SW 1271 (cell line): ENCODE measurements around the gene POLN.

Experiments used
- DNase-seq, 2 experiments: peaks; one replicate each; lab custom pipeline; 2025; lab: John Stamatoyannopoulos, UW

POLN gene

DNA sequence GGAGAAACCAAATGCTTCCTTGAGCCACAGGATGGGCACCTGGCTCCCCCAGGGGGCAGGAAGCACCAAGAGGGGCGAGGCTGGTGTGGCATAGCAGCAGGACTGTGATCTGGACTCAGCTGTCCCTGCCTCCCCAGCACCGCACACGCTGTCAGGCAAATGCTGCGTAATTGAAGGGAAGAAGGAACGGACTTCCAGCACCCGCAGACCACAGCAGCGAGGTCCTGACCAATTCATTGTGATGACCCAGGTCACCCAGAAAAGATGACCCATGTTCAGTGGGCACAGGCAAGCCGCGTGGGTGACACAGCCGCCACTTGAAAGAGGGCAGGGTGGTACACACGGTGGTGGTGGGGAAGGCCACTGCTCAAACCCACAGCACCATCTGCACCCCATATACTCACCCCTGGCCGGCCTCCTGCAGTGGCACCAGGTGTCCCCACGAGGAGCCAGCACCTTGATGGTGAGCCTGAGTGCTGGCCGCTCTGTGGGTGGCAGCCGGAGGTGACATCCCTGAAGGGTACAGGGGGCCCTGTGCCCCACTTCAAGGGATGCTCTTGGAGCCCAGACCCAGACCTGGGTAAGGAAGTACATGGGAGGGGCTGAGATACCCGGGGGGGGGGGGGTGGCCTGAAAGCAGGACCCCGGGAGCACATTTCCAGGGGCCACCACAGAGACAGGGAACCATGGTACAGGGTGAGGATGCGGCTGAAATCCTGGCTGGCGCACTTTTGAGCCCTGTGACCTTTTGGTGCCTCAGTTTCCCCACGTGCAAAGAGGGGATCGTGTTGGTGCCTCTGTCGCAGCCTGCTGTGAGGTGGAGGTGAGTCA, 171.3 kb downstream of the POLN start:
- DNase-seq = no peak

DNA sequence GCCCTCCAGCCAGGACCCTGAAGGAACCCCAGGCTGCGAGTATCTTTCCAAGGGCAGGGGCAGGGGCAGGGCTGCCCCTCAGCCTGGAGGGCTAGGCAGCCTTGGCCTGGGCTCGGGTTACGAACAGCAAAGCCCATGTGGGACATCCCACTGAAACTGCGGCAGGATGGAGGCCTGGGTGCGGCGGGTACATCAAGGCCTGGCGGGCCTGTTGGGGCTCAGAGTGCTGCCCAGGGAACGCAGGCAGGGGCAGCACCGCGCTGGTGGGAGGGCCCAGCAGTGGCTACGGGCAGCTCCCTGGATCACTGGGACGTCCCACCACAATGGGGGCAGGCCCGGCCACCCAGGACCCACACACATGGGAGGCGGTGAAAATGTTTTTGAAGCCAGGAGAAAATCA, 171.9 kb downstream of the POLN start:
- DNase-seq = no peak

DNA sequence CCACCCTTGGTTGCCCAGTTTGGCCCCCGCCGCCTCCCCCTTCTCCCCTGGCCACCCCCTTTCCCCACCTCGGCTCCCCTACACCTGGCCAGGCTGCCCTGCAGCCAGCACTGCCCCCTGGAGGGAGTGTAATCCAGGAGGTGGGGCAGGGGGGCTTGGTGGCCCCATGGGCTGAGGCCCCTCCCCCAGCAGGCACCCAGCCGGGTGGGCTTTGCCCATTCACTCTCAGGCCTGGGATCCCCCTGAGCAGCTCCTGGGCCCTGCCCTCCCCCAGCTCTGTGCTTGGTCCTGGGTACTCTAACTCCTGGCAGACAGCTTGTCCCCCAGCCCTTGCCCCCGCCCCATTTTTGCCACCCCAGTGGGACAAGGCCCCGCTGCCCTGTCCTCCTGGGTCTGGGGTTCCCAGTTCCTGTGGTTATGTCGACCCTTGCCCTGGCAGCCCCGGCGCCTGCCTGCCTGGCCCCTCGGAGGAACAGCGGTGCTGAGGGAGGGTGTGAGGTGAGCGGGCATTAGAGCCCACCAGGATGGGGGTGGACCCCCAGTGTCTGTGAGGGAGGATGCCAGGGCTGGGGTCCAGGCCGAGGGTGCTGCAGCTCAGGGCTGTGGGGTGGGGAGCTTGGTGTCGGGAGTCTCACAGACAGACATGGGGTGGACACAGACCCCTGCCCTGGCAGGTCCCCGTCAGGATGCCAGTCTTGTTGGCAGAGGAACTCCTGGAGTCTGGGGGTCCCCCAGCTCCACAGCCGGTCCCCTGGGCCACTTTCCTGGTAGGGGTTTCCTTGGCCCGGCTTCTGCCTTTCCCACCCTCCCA, 172.6 kb downstream of the POLN start:
- no peak for DNase-seq

DNA sequence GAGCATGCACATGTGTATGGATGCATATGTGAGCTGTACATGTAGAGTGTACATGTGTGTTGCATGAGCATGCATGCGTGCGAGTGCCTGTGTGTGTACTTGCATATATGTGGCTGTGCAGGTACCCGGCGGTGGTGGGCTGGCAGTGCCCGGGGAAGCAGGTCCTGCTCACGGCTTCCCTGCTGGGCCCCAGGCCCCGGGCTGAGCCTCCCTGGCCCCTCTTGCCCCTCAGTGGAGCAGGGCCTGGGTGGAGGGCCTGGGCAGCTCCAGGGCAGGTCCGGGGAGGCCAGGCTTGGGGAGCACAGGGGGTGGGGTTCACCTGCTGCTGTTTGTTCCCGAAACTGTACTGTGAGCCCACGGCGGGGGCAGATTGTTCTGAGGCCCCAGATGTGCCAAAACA, 173.4 kb downstream of the POLN start:
- DNase-seq = no peak

DNA sequence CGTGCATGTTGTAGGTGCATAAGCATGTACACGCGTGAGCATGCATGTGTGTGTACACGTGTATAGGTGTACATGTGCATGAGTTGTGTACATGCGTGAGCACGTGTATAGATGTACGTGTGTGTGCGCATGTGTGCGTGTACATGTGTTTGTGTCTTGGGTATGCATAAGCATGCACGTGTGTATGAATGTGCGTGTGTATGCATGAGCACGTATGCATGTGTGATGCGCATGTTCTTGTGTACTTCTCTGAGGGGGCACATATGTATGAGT, 173.8 kb downstream of the POLN start:
- DNase-seq = no peak

DNA sequence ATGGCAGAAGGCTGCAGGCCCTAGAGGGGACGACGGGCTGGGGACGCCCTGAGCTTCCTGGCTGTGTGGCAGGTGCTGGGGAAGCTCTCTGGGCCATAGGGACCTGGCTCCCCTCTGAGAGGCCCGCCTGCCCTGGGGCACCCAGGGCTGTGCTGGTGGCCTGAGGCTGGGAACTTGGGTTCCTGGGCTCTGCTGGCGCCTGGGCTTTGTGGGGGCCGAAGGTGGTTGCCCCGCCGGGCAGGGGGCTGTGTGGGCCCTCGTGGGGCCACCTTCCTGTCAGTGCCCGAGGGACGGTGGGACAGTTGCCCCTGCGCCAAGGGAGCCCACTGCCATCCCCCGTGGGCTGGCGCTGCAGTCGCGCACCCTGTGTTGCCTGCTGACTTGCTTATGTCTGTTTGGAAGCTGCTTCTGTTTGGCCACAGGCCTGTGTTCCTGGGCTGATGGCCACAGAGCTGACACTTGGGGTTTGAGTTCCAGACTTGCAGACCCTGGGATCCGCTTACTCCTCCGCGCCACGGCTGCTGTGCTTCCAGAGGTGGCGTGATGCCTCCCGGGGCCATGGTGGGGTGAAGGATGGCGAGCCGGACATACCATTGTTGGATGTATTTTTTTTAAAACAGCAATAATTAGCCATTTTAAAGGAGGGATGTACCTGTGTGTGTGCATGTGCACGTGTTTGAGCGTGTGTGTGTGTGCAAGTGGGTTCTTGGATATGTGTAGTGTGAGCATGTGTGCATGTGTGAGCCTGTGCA, 174.3 kb downstream of the POLN start:
- DNase-seq = no peak

DNA sequence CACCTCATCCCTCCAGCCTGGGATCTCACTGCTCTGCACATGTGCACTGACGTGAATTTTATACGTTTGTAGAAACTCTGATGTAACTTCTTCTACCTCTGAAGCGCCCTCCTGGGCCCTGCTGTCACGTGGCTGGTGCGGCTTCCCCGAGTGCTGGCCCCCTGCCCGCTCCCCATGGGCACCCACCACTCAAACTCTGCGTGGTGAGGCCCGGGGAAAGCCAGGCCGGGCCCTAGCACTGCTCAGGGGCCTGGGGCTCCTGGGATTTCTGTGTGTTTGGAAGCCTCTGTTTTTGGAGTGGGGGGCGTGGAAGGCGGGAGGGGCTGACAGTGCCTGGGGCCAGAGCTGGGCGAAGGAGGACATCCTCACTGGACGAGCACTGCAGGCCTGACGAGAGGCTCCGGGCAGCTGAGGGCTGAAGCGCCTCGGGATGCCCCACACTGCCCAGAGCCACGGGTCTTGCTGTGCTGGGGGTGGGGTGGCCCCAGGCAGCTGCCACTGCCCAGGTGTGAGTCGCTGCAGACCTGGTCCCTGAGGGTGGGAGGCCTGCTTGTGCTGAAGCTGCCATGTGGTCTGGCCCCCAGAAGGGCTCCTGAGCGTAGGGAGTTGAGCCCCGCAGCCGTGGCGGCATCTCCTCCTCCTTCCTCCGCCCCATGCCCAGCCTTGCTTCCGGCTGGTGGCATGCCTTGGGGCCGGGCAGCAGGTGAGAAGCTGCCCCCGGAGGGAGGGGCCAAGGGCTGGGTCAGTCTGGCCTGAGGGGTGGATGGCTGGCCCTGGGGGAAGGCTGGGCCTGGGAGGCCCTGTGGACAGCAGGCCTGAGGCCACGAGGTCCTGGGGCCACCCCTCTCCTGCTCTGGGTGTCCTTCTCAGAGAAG, 175.1 kb downstream of the POLN start:
- DNase-seq = no peak

DNA sequence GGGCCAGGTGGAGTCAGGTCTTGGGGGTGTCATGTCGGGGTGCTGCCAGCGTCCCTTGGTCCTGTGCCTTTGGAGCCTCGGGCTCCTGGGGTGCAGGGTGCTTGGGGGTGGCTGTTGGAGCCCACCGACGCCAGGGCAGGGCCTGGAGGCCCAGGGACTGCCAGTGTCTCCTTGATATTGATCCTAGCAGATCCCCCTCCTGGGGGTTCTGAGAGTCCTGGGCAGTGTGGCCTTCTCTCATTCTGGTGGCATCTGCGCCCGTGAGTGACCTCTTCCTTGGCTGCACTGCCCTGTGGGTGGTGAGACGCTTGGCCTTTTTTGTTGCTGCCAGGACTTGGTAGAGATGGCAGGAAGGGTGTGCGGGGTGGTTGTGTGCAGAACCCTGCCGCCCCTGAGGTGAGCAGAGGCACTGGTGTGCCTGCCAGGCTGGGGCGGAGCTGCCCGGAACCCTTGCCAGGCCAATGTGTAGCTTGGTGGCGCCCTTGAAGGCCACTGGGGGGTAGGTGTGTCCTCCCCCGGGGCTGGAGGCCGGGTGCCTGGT, 175.8 kb downstream of the POLN start:
- DNase-seq = no peak

DNA sequence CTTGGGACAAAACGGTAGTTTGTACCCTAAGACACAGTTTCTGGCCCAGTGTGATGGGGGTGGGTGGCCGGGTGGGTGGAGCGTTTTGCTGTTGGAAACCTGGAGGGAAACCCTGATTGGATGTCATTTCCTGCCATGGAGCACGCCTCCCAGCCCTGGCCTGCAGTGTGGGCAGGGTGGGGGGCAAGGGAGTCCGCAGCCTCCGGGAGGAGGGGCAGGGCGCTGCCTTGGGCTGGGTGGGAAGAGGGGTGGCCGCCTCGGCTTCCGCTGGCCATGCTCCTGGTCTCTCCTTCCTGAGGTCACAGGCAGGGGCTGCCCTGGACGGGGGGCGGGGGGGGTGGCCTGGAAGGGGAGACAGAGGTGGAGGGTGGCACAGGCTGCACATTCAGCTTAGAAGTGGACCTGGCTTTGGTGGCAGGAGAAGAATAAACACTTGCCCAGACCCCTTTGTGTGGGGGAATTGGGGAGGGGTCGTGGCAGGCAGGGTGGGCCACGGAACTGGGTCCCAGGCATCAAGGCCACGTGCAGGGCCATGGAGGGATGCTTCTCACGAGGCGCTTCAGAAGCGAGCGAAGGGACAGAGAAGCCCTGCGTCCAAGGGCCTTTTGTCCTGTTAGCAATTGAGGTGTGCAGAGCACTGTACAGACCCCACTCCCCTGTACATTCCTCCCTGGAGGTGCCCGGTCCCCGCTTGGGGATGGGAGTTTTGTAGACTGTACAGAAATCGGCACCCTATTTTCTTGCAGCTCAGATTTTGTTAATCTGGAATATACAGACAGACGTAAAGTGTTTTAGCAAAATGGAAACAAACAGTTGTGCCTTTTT, 176.6 kb downstream of the POLN start:
- no peak for DNase-seq

DNA sequence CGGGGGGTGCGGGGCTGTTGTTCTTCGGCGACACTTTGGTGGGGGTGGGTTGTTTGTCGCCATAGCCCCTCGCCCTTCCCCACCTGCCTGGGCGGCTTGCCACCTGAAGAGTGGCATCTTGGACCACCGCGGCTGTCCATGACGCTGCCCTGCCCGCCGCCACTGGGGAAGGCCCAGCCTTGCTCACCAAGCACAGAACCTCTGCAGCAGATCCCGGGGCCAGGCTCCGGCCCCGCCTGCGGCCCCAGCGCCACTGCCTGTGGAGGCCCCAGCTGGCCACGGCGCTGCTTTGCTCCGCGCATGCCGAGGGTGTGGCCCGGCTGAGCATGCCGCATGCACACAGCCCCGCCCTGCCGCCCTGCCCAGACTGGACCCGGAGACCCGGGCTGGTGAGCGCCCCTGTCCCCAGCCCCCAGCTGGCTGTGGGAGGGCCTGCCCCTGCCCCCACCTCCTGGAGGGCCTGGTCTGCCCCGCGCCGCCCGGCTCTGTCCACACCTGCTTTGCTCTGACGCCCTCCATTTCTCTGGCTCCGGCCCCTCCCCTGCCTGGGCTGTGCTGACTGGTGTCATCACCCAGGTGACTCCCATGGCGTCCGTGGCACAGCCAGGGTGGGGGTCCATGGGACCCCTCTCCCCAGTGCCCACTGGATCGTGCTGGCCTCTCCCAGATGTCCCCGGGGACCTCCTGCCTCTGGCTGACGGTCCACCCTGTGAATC, 177.5 kb downstream of the POLN start:
- DNase-seq = no peak

DNA sequence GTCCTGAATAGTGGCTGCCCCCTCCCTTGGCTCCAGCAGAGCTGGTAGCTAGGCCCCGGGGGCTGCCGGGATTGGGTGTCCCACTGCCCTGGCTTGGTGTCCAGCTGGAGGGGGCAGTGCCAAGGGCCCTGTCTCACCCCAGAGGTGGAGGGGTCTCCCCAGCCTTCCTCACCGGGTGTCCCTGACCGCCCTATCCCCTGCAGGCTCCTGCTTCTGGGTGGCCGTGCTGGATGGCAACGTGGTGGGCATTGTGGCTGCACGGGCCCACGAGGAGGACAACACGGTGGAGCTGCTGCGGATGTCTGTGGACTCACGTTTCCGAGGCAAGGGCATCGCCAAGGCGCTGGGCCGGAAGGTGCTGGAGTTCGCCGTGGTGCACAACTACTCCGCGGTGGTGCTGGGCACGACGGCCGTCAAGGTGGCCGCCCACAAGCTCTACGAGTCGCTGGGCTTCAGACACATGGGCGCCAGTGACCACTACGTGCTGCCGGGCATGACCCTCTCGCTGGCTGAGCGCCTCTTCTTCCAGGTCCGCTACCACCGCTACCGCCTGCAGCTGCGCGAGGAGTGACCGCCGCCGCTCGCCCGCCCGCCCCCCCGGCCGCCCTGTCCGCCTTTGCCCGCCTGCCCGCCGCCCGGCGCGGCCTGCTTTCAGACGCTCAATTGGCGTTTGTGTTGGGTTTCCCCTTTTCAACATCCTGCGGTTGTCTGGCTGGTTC, 178.2 kb downstream of the POLN start:
- DNase-seq = no peak

DNA sequence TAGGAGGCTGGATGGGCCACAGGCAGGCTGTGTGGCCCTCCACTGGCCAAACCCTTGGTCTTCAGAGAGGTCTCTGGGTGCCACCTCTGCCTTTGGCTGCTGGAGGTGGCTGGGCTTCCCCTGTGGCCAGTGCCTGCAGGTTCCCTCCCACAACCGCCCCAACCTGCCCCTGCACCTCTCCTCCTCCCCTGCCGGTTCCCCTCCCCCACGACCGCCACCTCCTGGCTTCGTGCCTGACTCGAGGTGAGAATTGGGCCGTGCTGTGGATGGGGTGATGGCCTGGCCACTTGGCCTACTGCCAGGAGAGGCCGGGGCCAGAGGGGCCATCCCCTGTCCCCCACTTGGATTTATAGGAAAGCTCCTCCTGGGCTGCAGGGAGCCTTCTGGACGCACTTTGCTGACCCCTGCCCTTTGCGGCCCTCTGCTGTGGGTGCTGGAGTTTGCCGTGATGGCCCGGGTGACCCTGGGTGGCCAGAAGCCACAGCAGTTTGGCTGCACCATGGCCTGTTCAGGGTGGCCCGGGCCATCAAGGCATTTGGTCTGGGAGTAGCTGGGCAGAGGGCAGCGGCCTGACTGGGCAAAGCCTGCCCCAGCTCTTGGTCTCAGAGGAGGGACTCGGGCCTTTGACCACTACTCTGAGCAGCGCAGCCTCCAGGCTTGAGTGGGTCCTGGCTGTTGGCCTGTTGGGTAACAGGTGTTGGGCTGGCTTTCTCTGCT, 179.0 kb downstream of the POLN start:
- DNase-seq = no peak

DNA sequence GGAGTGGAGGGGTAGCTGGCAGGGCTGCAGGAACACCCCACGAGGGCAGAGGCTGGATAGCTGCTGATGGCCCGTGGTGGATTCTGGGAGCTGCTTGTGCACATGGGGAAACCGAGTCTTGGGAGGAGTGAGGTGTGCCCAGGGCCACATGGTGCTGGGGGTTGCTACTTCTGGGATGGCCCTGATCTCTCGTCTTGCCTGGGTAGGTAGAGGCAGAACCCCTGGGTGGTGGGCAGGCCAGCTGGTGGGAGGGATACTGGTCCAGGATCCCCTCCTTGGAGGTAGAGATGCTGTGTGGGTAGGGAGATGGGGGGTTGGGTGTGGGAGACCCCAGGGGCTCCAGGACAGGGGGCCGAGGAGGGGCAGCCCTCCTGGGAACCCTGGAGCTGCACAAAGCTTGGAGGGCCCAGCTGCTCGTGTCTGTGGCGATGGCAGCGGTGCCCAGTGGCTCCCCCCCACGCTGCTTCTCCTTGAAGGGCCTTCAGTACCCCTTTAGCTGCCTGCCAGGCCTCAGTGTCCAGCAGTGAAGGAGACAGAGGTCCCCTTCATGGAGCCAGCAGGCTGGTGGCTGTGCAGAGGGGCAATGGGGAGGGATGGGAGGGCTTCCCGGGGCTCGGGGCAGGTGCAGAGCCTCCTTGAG, 179.6 kb downstream of the POLN start:
- DNase-seq = no peak

DNA sequence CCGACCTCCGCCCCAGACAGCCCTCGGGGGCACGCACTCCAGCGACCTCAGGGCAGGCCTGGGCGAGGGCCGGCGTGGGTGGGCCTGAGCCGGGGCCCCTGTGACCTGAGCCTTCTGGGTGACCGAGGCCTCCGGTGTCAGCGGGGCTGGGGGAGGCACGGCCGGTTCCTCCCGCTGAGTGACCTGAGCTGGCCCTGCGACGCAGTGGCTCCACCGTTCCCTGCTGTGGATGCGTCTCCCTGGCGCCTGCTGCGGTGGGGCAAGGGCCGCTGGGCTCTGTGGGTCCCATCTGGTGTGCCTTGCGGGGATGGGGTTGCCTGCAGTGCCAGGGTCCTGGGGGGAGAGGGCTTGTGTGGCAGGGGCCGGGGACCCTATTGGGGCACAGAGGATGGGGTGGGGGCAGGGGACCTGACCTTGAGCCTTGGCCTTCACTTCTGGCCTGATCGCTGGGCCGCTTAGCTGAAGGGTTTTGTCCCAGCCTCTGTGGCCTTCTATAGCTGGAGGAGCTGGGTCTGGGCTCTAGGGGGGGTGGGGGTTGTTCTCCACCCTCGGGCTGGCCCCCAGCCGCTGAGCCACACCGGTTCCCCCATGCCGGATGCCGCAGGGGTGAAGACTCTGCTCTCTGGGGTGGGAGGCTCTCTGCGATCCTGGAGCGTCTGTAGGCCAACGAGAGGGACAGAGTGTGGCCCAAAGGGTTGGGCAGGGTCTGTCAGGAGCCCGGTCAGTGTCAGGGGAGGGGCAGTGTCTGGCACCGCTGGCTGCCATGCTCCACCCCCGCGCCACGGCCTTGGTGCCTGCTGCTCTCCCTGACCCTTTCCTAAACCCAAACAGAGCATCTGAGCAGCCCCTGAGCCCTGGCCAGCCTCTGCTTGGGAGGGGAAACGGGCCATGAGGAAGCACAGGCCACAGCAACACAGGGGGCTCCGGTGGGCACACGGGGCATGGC, 180.5 kb downstream of the POLN start:
- DNase-seq = no peak

DNA sequence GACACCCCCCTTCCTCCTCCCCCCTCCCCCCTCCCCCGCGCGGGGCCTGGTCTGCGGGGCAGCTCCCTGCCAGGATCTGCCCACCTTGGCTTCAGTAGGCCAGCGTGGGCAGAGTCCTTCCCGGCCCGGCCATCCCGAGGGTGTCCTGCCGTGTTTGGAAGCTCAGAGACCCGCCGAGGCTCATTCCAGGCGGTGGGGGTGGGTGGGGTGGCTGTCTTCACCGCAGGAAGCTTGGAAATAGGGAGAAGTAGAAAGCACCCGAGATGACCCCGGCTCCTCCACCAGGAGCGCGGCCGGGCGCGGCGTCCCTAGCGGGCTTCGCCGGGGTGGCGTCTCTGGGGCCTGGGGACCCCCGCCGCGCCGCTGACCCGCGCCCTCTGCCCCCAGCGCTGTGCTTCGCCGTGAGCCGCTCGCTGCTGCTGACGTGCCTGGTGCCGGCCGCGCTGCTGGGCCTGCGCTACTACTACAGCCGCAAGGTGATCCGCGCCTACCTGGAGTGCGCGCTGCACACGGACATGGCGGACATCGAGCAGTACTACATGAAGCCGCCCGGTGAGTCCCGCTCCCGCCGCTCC, 181.2 kb downstream of the POLN start:
- DNase-seq = no peak

DNA sequence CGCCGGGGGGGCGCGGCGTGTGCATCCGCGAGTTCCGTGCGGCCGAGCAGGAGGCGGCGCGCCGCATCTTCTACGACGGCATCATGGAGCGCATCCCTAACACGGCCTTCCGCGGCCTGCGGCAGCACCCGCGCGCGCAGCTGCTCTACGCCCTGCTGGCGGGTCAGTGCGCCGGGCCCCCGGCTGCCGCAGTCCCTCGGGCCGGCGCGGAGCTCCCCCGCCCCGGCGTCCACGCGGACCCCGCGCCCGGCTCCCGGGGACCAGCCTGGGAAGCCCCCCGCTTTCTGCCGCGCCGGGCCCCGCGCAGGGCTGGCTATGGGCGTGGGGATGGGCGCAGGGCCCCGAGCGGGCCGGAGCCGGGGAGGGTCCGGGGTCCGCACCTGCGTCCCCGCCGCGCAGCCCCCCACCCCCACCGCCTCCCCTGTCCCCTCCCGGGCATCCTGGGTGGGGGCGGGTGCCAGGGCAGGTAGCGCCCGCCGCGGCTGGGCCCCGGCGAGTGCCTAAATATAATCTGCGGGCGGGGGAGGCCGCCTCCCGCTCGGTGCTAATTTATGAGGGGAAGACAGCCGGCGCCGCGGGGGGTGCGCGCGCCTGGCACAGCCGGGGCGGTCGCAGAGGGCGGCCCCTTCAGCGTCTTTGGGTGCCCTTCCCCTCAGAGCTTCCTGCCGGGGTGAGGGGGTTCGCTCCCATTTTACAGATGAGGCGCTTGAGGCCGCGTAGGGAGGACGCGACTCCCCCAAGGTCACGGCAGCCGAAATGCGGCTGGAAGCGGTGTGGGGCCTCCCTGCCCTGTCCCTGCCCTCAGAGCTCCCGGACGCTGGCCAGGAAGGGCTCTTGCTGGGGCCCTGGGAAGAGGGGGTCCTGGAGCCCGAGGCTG, 182.0 kb downstream of the POLN start:
- DNase-seq = no peak
